Putamen (tissue), 1 donor: ENCODE results near the gene USP17L27.
"Not testable (repeated sequence)": the region's sequence is repeated elsewhere in the genome, so short reads cannot be mapped to it uniquely, and the experiment has no call there.

Source experiments
- DNase-seq: peaks from one replicate; pipeline ENCODE4 v3.0.0-alpha.2; 2016; ENCODE audit warnings: low spot score

The USP17L27 gene, protein sequence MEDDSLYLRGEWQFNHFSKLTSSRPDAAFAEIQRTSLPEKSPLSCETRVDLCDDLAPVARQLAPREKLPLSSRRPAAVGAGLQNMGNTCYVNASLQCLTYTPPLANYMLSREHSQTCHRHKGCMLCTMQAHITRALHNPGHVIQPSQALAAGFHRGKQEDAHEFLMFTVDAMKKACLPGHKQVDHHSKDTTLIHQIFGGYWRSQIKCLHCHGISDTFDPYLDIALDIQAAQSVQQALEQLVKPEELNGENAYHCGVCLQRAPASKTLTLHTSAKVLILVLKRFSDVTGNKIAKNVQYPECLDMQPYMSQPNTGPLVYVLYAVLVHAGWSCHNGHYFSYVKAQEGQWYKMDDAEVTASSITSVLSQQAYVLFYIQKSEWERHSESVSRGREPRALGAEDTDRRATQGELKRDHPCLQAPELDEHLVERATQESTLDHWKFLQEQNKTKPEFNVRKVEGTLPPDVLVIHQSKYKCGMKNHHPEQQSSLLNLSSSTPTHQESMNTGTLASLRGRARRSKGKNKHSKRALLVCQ

GRCh38 chr4:9343848-9344247, at the start of gene USP17L27:
Gene USP17L27, plus strand, starts transcription at chr4:9344148. Its CDS starts 0 bp downstream, at chr4:9344148.
- not testable (repeated sequence) for DNase-seq

DNA sequence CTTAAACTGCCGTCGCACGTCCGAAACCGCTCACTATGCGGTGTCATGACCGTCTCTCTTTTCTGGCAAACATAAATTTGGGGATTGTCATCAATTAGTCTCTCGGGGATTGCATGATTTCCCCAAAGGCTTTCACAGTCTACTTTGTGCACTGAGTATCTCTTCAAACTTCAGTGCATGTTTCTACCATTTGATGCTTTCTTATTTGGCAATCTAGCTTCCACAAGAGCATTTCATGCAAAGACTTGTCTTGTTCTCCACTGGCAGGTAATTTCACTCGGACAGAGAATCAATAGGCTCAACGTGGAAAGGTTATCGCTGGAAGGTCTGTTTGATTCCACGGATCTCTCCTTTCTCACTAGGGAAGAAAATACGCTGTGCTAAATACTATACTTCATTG, 19.8 kb upstream of the USP17L27 start:
- not testable (repeated sequence) for DNase-seq

- DNase-seq = not testable (repeated sequence)
These were observed 19.1 kb upstream of the USP17L27 start, which contains the start of gene USP17L24 for GRCh38 chr4:9324865-9325264. Gene USP17L24, plus strand, starts transcription at chr4:9325165. Its CDS starts 0 bp downstream, at chr4:9325165.

DNA sequence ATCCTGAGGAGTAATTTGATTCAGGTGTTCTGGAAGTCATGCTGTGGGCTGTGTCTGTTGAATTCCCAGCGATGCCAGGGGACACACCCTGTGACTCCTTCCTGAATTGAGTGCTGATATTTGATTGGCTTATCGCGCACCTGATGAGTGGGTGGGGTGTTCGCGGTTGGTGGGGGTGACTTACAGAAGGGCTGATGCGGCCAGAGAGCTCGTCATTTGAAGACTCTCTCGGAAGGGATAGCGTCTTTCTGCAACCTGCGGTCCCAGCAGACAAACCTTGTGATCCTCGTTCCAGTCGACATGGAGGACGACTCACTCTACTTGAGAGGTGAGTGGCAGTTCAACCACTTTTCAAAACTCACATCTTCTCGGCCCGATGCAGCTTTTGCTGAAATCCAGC, 14.3 kb upstream of the USP17L27 start, which contains the start of gene USP17L25:
Gene USP17L25, plus strand, starts transcription at position 301 of the 400 bp plus-strand sequence. Its CDS starts 0 bp downstream, at position 301.
- not testable (repeated sequence) for DNase-seq

GRCh38 chr4:9334358-9334757, 9.6 kb upstream of the USP17L27 start, which contains the start of gene USP17L26:
Gene USP17L26, plus strand, starts transcription at chr4:9334658. Its CDS starts 0 bp downstream, at chr4:9334658.
- DNase-seq = not testable (repeated sequence)

GRCh38 chr4:9339103-9339502, 4.8 kb upstream of the USP17L27 start, which contains the start of gene USP17L5:
Gene USP17L5, plus strand, starts transcription at chr4:9339403. Its CDS starts 0 bp downstream, at chr4:9339403.
- not testable (repeated sequence) for DNase-seq

- DNase-seq = not testable (repeated sequence)
These were observed 4.6 kb downstream of the USP17L27 start, which contains the start of gene USP17L28 for GRCh38 chr4:9348593-9348992. Gene USP17L28, plus strand, starts transcription at chr4:9348893. Its CDS starts 0 bp downstream, at chr4:9348893.

DNA sequence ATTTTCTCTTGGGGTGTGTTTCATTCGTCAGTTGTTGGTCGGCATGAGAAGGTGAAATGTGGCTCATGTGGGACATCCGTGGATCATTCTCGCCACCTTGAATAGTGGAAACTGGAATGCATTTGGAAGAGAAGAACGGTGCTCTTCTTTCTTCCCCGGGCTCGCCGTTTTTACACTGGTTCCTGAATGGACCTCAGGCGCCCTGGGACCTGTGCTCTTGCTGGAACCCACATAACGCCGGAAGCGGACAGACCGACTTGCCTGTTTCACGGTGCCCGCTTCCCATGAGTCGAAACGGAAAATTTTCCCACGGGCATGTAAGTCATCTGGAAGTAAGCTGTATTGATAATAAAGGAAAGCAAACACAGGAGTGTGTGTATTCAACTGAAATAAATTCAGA, 6.9 kb downstream of the USP17L27 start:
- not testable (repeated sequence) for DNase-seq

DNA sequence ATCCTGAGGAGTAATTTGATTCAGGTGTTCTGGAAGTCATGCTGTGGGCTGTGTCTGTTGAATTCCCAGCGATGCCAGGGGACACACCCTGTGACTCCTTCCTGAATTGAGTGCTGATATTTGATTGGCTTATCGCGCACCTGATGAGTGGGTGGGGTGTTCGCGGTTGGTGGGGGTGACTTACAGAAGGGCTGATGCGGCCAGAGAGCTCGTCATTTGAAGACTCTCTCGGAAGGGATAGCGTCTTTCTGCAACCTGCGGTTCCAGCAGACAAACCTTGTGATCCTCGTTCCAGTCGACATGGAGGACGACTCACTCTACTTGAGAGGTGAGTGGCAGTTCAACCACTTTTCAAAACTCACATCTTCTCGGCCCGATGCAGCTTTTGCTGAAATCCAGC, 9.4 kb downstream of the USP17L27 start, which contains the start of gene USP17L29:
Gene USP17L29, plus strand, starts transcription at position 301 of the 400 bp plus-strand sequence. Its CDS starts 0 bp downstream, at position 301.
- DNase-seq = not testable (repeated sequence)

DNA sequence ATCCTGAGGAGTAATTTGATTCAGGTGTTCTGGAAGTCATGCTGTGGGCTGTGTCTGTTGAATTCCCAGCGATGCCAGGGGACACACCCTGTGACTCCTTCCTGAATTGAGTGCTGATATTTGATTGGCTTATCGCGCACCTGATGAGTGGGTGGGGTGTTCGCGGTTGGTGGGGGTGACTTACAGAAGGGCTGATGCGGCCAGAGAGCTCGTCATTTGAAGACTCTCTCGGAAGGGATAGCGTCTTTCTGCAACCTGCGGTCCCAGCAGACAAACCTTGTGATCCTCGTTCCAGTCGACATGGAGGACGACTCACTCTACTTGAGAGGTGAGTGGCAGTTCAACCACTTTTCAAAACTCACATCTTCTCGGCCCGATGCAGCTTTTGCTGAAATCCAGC, 18.9 kb downstream of the USP17L27 start, which contains the start of gene USP17L30:
Gene USP17L30, plus strand, starts transcription at position 301 of the 400 bp plus-strand sequence. Its CDS starts 0 bp downstream, at position 301.
- DNase-seq = not testable (repeated sequence)

GRCh38 chr4:9379881-9380280, 35.9 kb downstream of the USP17L27 start:
- DNase-seq = not testable (repeated sequence)

- not testable (repeated sequence) for DNase-seq
These were observed 37.1 kb downstream of the USP17L27 start for GRCh38 chr4:9381012-9381534.

GRCh38 chr4:9384126-9384525, 40.2 kb downstream of the USP17L27 start:
- DNase-seq = no peak

GRCh38 chr4:9389001-9389400, 45.1 kb downstream of the USP17L27 start:
- DNase-seq = not testable (repeated sequence)
